HEK293 (cell line): Measurements from ENCODE around the gene WDR41.
A peak's percentile ranks its signal among the peaks of the same experiment; 100 is the strongest.

Experiments used
- CTCF ChIA-PET: fragments of 350-600 bp; formaldehyde crosslinking; extraction: SDS; loops from one replicate; lab custom pipeline; 2021; ENCODE audit warnings: antibody characterized with exemption; lab: Yijun Ruan, JAX
- POLR2A ChIA-PET: fragments of 300-600 bp; formaldehyde crosslinking; extraction: SDS; loops from one replicate; lab custom pipeline; 2020; ENCODE audit warnings: antibody characterized with exemption, inconsistent platforms; lab: Yijun Ruan, JAX
- H3K27ac ChIP-seq: fragments of 200-500 bp; sonication (Bioruptor generic); 2 replicates; pipeline ENCODE4 v1.5.1; 2014; ENCODE audit warnings: low read depth, low read length, control low read depth, inconsistent platforms; ENCODE audit errors: extremely low read depth
- H3K36me3 ChIP-seq, 2 experiments: fragments of 200-500 bp in 1 of 2; sonication (Bioruptor generic) in 1 of 2; 1 replicate in 1 of 2; 2 replicates in 1 of 2; pipeline ENCODE4 v1.5.1; 2014 to 2017; ENCODE audit warnings: inconsistent platforms in 2 of 2, low read length in 2 of 2; ENCODE audit not compliant: control insufficient read depth in 2 of 2, insufficient read depth in 1 of 2
- H3K4me1 ChIP-seq: fragments of 200-500 bp; sonication (Bioruptor generic); 2 replicates; pipeline ENCODE4 v1.5.1; 2014; ENCODE audit warnings: mild to moderate bottlenecking, low read length, inconsistent platforms; ENCODE audit not compliant: control insufficient read depth, insufficient read depth
- H3K4me3 ChIP-seq: 2 replicates; pipeline ENCODE4 v1.5.1; 2011; ENCODE audit warnings: low read depth, mild to moderate bottlenecking, control low read depth, low read length, moderate library complexity
- H3K9me3 ChIP-seq: fragments of 200-500 bp; sonication (Bioruptor generic); 2 replicates; pipeline ENCODE4 v1.5.1; 2014; ENCODE audit warnings: low read depth, low read length, inconsistent platforms; ENCODE audit not compliant: control insufficient read depth, insufficient read depth
- BCL6B ChIP-seq: fragments of 450-650 bp; formaldehyde crosslinking; IDR thresholded peaks from 2 replicates; pipeline ENCODE4 v1.5.1; 2017; ENCODE audit warnings: missing biosample characterization, missing genetic modification characterization
- FEZF1 ChIP-seq: fragments of 450-650 bp; formaldehyde crosslinking; IDR thresholded peaks from 2 replicates; pipeline ENCODE4 v1.5.1; 2016; ENCODE audit warnings: missing biosample characterization, missing genetic modification characterization
- ZNF146 ChIP-seq: fragments of 450-650 bp; formaldehyde crosslinking; IDR thresholded peaks from 2 replicates; pipeline ENCODE4 v1.5.1; 2016; ENCODE audit warnings: missing biosample characterization, missing genetic modification characterization
- ZNF2 ChIP-seq: fragments of 450-650 bp; formaldehyde crosslinking; IDR thresholded peaks from 2 replicates; pipeline ENCODE4 v1.5.1; 2016; ENCODE audit warnings: missing biosample characterization, missing genetic modification characterization
- ZNF23 ChIP-seq: fragments of 450-650 bp; formaldehyde crosslinking; IDR thresholded peaks from 2 replicates; pipeline ENCODE4 v1.5.1; 2016; ENCODE audit warnings: missing biosample characterization, missing genetic modification characterization, borderline replicate concordance
- ZNF404 ChIP-seq: fragments of 450-650 bp; formaldehyde crosslinking; IDR thresholded peaks from 2 replicates; pipeline ENCODE4 v1.5.1; 2017; ENCODE audit warnings: missing biosample characterization, missing genetic modification characterization
- ZNF555 ChIP-seq: fragments of 450-650 bp; formaldehyde crosslinking; conservative IDR thresholded peaks from 2 replicates; pipeline ENCODE4 v1.5.1; 2017; ENCODE audit warnings: missing biosample characterization, mild to moderate bottlenecking, missing genetic modification characterization, inconsistent platforms
- ZNF571 ChIP-seq: fragments of 450-650 bp; formaldehyde crosslinking; IDR thresholded peaks from 2 replicates; pipeline ENCODE4 v1.5.0; 2017; ENCODE audit warnings: missing biosample characterization, missing genetic modification characterization
- ZNF580 ChIP-seq: fragments of 450-650 bp; formaldehyde crosslinking; IDR thresholded peaks from 2 replicates; pipeline ENCODE4 v1.5.1; 2016; ENCODE audit warnings: missing biosample characterization, missing genetic modification characterization
- ZNF692 ChIP-seq: fragments of 450-650 bp; formaldehyde crosslinking; IDR thresholded peaks from 2 replicates; pipeline ENCODE4 v1.5.1; 2016; ENCODE audit warnings: missing biosample characterization, missing genetic modification characterization
- TF ChIP-seq, protein P1 (sequence below): fragments of 450-650 bp; formaldehyde crosslinking; IDR thresholded peaks from 2 replicates; pipeline ENCODE4 v1.5.1; 2016; ENCODE audit warnings: missing biosample characterization, missing genetic modification characterization

Gene WDR41

GRCh38 chr5:77424921-77425320 is 67.2 kb downstream of the WDR41 start:
- TF ChIP-seq ZNF571 (tag by site-specific recombination) (no peak), FEZF1 (tag by site-specific recombination) (no peak), ZNF404 (tag by site-specific recombination) (no peak), ZNF555 (tag by site-specific recombination) (no peak)
- TF ChIP-seq, all 188 proteins: peak for 0
- Histone ChIP-seq H3K4me3 (no peak overlapping the region), H3K9me3 (no peaks in the 10 kb centered on the region), H3K36me3 (peaks cover 13 to 31% of the 10 kb centered on the region in 2 experiments), H3K4me1 (no peaks in the 10 kb centered on the region), H3K27ac (no peak overlapping the region)
- ChIA-PET CTCF (interaction anchor here (1.0 kb wide), 1 partner anchor 295 kb away, joined by 3 read pairs; no protein-coding TSS in a partner anchor), POLR2A (no interaction called here)

- TF ChIP-seq ZNF23 (no peak), ZNF2 (no peak), ZNF146 (tag by site-specific recombination) (peak; percentile 89), ZNF580 (peak; percentile 61; the same call in 1 of the 2 replicates), BCL6B (tag by site-specific recombination) (no peak)
- TF ChIP-seq, protein P1, sequence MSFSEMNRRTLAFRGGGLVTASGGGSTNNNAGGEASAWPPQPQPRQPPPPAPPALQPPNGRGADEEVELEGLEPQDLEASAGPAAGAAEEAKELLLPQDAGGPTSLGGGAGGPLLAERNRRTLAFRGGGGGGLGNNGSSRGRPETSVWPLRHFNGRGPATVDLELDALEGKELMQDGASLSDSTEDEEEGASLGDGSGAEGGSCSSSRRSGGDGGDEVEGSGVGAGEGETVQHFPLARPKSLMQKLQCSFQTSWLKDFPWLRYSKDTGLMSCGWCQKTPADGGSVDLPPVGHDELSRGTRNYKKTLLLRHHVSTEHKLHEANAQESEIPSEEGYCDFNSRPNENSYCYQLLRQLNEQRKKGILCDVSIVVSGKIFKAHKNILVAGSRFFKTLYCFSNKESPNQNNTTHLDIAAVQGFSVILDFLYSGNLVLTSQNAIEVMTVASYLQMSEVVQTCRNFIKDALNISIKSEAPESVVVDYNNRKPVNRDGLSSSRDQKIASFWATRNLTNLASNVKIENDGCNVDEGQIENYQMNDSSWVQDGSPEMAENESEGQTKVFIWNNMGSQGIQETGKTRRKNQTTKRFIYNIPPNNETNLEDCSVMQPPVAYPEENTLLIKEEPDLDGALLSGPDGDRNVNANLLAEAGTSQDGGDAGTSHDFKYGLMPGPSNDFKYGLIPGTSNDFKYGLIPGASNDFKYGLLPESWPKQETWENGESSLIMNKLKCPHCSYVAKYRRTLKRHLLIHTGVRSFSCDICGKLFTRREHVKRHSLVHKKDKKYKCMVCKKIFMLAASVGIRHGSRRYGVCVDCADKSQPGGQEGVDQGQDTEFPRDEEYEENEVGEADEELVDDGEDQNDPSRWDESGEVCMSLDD (tag by site-specific recombination): no peak
- H3K36me3 ChIP-seq: peaks cover 8 to 22% of the 10 kb centered on the region in 2 experiments
- no peaks in the 10 kb centered on the region for H3K9me3 ChIP-seq
- no peaks in the 10 kb centered on the region for H3K4me1 ChIP-seq
- H3K4me3 ChIP-seq: no peak overlapping the region
- ChIA-PET CTCF (interaction anchor here (0.6 to 1.2 kb wide), 2 partner anchors 9 to 279 kb away, joined by 3 read pairs; no protein-coding TSS in a partner anchor), POLR2A (no interaction called here)
- H3K27ac ChIP-seq: no peak overlapping the region
Observed at GRCh38 chr5:77423022-77423750, 68.9 kb downstream of the WDR41 start.

GRCh38 chr5:77420940-77421339 is 71.2 kb downstream of the WDR41 start:
- TF ChIP-seq ZNF692: no peak
- no peak overlapping the region for H3K27ac ChIP-seq
- ChIA-PET POLR2A (no interaction called here), CTCF (no interaction called here)
- no peak overlapping the region for H3K4me3 ChIP-seq
- no peaks in the 10 kb centered on the region for H3K9me3 ChIP-seq
- H3K36me3 ChIP-seq: peaks cover 8 to 11% of the 10 kb centered on the region in 2 experiments
- no peaks in the 10 kb centered on the region for H3K4me1 ChIP-seq
